Stimulated activated CD8-positive, alpha-beta memory T cell treated with anti-CD3 and anti-CD28 coated beads, Interleukin-12 subunit alpha, Interleukin-12 subunit beta, amount 100 ng/mL, for 24 hours (primary cell): ENCODE results near the gene METTL24.

Source experiments
- DNase-seq: peaks from one replicate; pipeline ENCODE4 v3.0.0-alpha.2; 2020; ENCODE audit errors: extremely low read depth

The METTL24 gene

DNA sequence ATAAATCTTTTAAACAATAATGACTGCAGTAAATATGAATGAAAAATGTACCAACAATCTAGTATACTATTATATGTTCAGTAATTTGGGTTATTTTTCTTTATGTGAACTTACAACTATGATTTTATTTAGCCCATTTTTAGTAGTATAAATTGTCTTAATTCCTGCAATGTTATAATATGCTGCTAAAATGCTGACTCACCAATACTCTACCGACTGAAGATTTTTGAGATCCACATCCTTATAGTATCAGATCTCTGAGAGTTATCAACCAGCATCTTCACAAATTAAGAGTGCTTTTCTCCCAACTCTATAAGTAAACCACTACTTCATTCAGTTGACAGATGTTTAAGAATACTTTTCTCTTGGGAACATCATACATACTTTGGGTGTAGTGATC lies 161.3 kb downstream of the METTL24 start:
- DNase-seq = no peak

DNA sequence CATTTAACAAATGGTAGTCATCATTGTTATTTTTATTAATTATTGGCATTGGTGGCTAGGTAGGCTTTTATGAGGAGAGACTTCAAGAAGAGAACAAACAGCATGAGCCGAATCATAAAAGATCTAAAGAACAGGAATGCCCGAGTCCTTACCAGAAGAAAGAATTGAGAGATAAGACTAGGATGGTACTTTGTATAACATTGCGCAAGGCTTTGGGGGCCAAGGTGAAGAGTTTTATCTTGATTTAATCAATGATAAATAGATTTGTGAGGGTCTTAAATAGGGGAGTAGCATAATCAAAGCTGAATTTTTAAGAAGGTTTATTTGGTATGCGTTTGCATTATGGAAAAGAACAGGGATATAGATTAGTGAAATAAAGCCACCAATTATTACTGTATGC lies 162.5 kb downstream of the METTL24 start:
- DNase-seq = no peak
